ENCODE measurements around the gene AFF3.

DNA sequence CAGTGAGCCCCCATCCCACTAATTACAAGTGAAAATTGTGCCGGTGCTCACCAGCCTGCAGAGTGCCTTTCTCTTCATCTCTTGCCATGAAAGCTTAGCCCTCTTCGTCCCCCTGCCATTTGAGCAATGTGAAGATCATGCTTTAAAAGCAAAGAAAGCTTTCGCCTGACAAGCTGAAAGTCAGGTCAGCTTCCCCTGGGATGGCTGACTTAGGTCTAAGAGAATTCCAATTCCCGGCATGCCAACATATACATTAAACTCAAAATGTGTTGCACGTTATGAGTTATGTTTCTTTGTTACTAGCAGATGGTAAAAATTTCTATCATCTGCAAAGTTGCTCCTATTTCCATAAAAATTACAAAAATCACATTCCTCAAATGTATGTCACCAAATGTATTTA, 129.8 kb downstream of the AFF3 start:
- no peak for TF ChIP-seq POLR2A (IDR thresholded peaks at IDR 0.05)
- TF ChIP-seq, protein P1, sequence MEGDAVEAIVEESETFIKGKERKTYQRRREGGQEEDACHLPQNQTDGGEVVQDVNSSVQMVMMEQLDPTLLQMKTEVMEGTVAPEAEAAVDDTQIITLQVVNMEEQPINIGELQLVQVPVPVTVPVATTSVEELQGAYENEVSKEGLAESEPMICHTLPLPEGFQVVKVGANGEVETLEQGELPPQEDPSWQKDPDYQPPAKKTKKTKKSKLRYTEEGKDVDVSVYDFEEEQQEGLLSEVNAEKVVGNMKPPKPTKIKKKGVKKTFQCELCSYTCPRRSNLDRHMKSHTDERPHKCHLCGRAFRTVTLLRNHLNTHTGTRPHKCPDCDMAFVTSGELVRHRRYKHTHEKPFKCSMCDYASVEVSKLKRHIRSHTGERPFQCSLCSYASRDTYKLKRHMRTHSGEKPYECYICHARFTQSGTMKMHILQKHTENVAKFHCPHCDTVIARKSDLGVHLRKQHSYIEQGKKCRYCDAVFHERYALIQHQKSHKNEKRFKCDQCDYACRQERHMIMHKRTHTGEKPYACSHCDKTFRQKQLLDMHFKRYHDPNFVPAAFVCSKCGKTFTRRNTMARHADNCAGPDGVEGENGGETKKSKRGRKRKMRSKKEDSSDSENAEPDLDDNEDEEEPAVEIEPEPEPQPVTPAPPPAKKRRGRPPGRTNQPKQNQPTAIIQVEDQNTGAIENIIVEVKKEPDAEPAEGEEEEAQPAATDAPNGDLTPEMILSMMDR (IDR thresholded peaks at IDR 0.05 in 8 of 11, conservative IDR thresholded peaks at IDR 0.05 in 3 of 11) = no peak
- no peak for TF ChIP-seq POLR2AphosphoS5 (IDR thresholded peaks at IDR 0.05)

Data from spleen (tissue), 7 donors.